HepG2 (cell line): ENCODE data around the gene KIF13A. TPM values are rescaled to one million over a fixed set of nuclear protein-coding genes. Genes with fewer than 3 reads are reported as not detected.

Experiments
- GTF2F1 ChIP-seq: fragments of 150-350 bp; IDR thresholded peaks from 2 replicates; pipeline ENCODE4 v1.6.1; 2014; ENCODE audit warnings: low read length
- HES4 ChIP-seq: sonication (generic); formaldehyde crosslinking; IDR thresholded peaks from 2 replicates; pipeline ENCODE4 v1.9.0; 2021; ENCODE audit warnings: mild to moderate bottlenecking, missing genetic modification reagents, borderline replicate concordance
- HMGXB4 ChIP-seq, 2 experiments: sonication (generic) in 1 of 2; formaldehyde crosslinking in 1 of 2; IDR thresholded peaks; 2 replicates each; pipeline versions ENCODE4 v1.4.0 to v1.6.1; 2018 to 2020; ENCODE audit warnings: missing genetic modification reagents in 2 of 2, borderline replicate concordance in 1 of 2, low read depth in 1 of 2, mild to moderate bottlenecking in 1 of 2, missing biosample characterization in 1 of 2
- HNF4A ChIP-seq: sonication (generic); formaldehyde crosslinking; IDR thresholded peaks from 2 replicates; pipeline ENCODE4 v1.4.0; 2020; ENCODE audit warnings: missing genetic modification reagents
- HNRNPL ChIP-seq: fragments of 200-400 bp; formaldehyde crosslinking; IDR thresholded peaks from 2 replicates; pipeline ENCODE4 v1.6.1; 2017; ENCODE audit warnings: mild to moderate bottlenecking, low read depth, low read length
- KLF6 ChIP-seq: IDR thresholded peaks from 2 replicates; pipeline ENCODE4 v1.8.0; 2016; ENCODE audit warnings: missing biosample characterization, missing genetic modification reagents
- NCOA5 ChIP-seq: sonication (generic); formaldehyde crosslinking; IDR thresholded peaks from 2 replicates; pipeline ENCODE4 v1.4.0; 2020; ENCODE audit warnings: missing genetic modification reagents
- NCOR1 ChIP-seq: fragments of 200-600 bp; sonication (generic); IDR thresholded peaks from 2 replicates; pipeline ENCODE4 v1.7.0; 2017; ENCODE audit warnings: antibody characterized with exemption, low read length, borderline replicate concordance
- SALL2 ChIP-seq: sonication (generic); formaldehyde crosslinking; IDR thresholded peaks from 2 replicates; pipeline ENCODE4 v1.8.1; 2023; ENCODE audit warnings: mild to moderate bottlenecking, missing genetic modification reagents, inconsistent platforms
- SKIL ChIP-seq: sonication (generic); formaldehyde crosslinking; IDR thresholded peaks from 2 replicates; pipeline ENCODE4 v1.8.0; 2022; ENCODE audit warnings: missing genetic modification reagents, mild to moderate bottlenecking, moderate library complexity, borderline replicate concordance
- TRAFD1 ChIP-seq: sonication (generic); formaldehyde crosslinking; IDR thresholded peaks from 2 replicates; pipeline ENCODE4 v1.5.1; 2020; ENCODE audit warnings: missing genetic modification reagents, mild to moderate bottlenecking, borderline replicate concordance
- ZC3H4 ChIP-seq: sonication (generic); formaldehyde crosslinking; IDR thresholded peaks from 2 replicates; pipeline ENCODE4 v1.4.0; 2020; ENCODE audit warnings: missing genetic modification reagents, borderline replicate concordance
- ZFP90 ChIP-seq: sonication (generic); formaldehyde crosslinking; IDR thresholded peaks from 2 replicates; pipeline ENCODE4 v1.8.0; 2022; ENCODE audit warnings: missing genetic modification reagents, mild to moderate bottlenecking, inconsistent platforms, borderline replicate concordance
- ZNF329 ChIP-seq: sonication (generic); formaldehyde crosslinking; IDR thresholded peaks from 2 replicates; pipeline ENCODE4 v1.9.0; 2021; ENCODE audit warnings: low read depth, mild to moderate bottlenecking, missing genetic modification reagents
- ZNF460 ChIP-seq: sonication (generic); formaldehyde crosslinking; IDR thresholded peaks from 2 replicates; pipeline ENCODE4 v1.5.1; 2020; ENCODE audit warnings: missing genetic modification reagents, mild to moderate bottlenecking, borderline replicate concordance
- ZNF569 ChIP-seq: sonication (generic); formaldehyde crosslinking; IDR thresholded peaks from 2 replicates; pipeline ENCODE4 v1.5.0; 2020; ENCODE audit warnings: mild to moderate bottlenecking, missing genetic modification reagents, moderate library complexity, borderline replicate concordance
- ZNF644 ChIP-seq: IDR thresholded peaks from 2 replicates; pipeline ENCODE4 v1.6.1; 2016; ENCODE audit warnings: low read depth
- ZNF746 ChIP-seq: sonication (generic); formaldehyde crosslinking; IDR thresholded peaks from 2 replicates; pipeline ENCODE4 v1.8.0; 2022; ENCODE audit warnings: mild to moderate bottlenecking, missing genetic modification reagents
- ZNF761 ChIP-seq: sonication (generic); formaldehyde crosslinking; conservative IDR thresholded peaks from 2 replicates; pipeline ENCODE4 v1.4.0; 2020; ENCODE audit warnings: mild to moderate bottlenecking, missing genetic modification reagents
- ZSCAN29 ChIP-seq: sonication (generic); formaldehyde crosslinking; conservative IDR thresholded peaks from 2 replicates; pipeline ENCODE4 v1.4.0; 2020; ENCODE audit warnings: mild to moderate bottlenecking, missing genetic modification reagents
- polyA plus RNA-seq, 8 experiments: library from polyadenylated mRNA; depleted of rRNA in 3 of 8; stranded (reverse) in 7 of 8; unstranded in 1 of 8; fragments of >200 nt; fragmentation: Illumina TruSeq in 4 of 8; extraction: Trizol in 4 of 8; gene quantifications; 2 replicates each; pipeline versions ENCODE4 v1.2.1 to v1.2.3, GENCODE V29; 2011 to 2016; ENCODE audit warnings: low read depth in 4 of 8, missing spikeins in 1 of 8, mixed read lengths in 1 of 8; ENCODE audit not compliant: insufficient read depth in 1 of 8
- total RNA-seq, 5 experiments: library from RNA; depleted of rRNA; stranded (reverse); fragments of >200 nt; fragmentation: Illumina TruSeq; extraction: Trizol; gene quantifications; 2 replicates each; pipeline ENCODE4 v1.2.3, GENCODE V29; 2016; ENCODE audit warnings: low read depth in 1 of 5
- TF ChIP-seq, protein P1 (sequence below): sonication (generic); formaldehyde crosslinking; IDR thresholded peaks from 2 replicates; pipeline ENCODE4 v1.8.0; 2022; ENCODE audit warnings: low read depth, missing genetic modification reagents
- TF ChIP-seq, protein P2 (sequence below): sonication (generic); formaldehyde crosslinking; IDR thresholded peaks from 2 replicates; pipeline ENCODE4 v1.4.0; 2020; ENCODE audit warnings: mild to moderate bottlenecking, missing genetic modification reagents, borderline replicate concordance

KIF13A gene
- total and polyA plus RNA-seq, 2 of the 13 experiments (the other 11 are each of a cell fraction or from before 2014, with no cell fraction given) = 21.1 to 37.2 TPM

DNA sequence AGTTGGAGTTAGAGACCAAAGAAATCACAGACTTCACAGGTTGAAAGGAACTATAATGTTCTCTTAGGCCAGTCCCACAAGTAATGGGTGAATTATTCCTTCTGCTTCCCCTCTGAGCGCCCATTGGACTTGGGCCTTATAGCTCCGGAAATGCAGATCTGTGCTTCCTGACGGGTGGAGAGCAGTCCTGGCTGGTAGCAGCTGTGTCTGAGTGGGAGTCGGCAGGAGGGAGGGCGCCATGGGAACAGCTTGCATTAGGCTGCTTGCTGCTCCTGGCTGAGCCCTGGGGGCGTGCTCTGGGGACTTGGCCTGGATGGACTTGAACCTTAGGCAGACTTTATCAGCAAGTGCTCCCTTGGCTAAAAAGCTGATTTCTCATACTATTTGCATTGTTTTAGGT is 262.4 kb downstream of the KIF13A start (continued):
- TF ChIP-seq HMGXB4 (CRISPR knock-in tag; IDR thresholded peaks at IDR 0.05; ENCODE audit: borderline replicate concordance in 1 of 2, low read depth in 1 of 2) (no peak; a peak in 1 of 4 replicates), HNF4A (CRISPR knock-in tag) (peak; percentile 69), ZNF460 (CRISPR knock-in tag) (no peak), ZC3H4 (CRISPR knock-in tag) (no peak), NCOR1 (no peak), ZNF569 (CRISPR knock-in tag) (no peak), ZFP90 (CRISPR knock-in tag) (0 out of 2 replicates have a peak, but pooled peaks have one; percentile 32), SALL2 (CRISPR knock-in tag) (peak; percentile 17; the same call in 1 of the 2 replicates), ZNF329 (CRISPR knock-in tag) (peak; percentile 97), KLF6 (CRISPR knock-in tag) (no peak), HNRNPL (no peak), SKIL (CRISPR knock-in tag) (no peak), ZSCAN29 (CRISPR knock-in tag) (no peak), NCOA5 (CRISPR knock-in tag) (no peak), HES4 (CRISPR knock-in tag) (no peak), TRAFD1 (CRISPR knock-in tag) (no peak), ZNF644 (CRISPR knock-in tag) (peak; percentile 76), ZNF761 (CRISPR knock-in tag) (no peak), GTF2F1 (no peak), ZNF746 (no peak)
- TF ChIP-seq, protein P1, sequence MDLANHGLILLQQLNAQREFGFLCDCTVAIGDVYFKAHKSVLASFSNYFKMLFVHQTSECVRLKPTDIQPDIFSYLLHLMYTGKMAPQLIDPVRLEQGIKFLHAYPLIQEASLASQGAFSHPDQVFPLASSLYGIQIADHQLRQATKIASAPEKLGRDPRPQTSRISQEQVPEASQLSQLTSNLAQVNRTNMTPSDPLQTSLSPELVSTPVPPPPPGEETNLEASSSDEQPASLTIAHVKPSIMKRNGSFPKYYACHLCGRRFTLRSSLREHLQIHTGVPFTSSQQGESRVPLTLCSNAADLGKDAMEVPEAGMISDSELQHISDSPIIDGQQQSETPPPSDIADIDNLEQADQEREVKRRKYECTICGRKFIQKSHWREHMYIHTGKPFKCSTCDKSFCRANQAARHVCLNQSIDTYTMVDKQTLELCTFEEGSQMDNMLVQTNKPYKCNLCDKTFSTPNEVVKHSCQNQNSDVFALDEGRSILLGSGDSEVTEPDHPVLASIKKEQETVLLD (CRISPR knock-in tag) = no peak
- TF ChIP-seq, protein P2, sequence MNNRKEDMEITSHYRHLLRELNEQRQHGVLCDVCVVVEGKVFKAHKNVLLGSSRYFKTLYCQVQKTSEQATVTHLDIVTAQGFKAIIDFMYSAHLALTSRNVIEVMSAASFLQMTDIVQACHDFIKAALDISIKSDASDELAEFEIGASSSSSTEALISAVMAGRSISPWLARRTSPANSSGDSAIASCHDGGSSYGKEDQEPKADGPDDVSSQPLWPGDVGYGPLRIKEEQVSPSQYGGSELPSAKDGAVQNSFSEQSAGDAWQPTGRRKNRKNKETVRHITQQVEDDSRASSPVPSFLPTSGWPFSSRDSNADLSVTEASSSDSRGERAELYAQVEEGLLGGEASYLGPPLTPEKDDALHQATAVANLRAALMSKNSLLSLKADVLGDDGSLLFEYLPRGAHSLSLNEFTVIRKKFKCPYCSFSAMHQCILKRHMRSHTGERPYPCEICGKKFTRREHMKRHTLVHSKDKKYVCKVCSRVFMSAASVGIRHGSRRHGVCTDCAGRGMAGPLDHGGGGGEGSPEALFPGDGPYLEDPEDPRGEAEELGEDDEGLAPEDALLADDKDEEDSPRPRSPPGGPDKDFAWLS = no peak
